Mammary epithelial cell (primary cell): ENCODE data around the gene FAM83C.

ENCODE experiments used
- EZH2 ChIP-seq: IDR thresholded peaks from 2 replicates; pipeline ENCODE4 v1.6.1; 2012; ENCODE audit warnings: low read length, inconsistent platforms, borderline replicate concordance
- TF ChIP-seq, protein P1 (sequence below), 2 donors: IDR thresholded peaks in 1 of 2; conservative IDR thresholded peaks in 1 of 2; 2 replicates each; pipeline ENCODE4 v1.5.1; 2011 to 2012; ENCODE audit warnings: inconsistent platforms in 2 of 2, low read length in 2 of 2, mild to moderate bottlenecking in 2 of 2, control low read depth in 1 of 2, low read depth in 1 of 2; ENCODE audit not compliant: insufficient read depth in 1 of 2; ENCODE audit errors: extremely low read depth in 1 of 2

DNA sequence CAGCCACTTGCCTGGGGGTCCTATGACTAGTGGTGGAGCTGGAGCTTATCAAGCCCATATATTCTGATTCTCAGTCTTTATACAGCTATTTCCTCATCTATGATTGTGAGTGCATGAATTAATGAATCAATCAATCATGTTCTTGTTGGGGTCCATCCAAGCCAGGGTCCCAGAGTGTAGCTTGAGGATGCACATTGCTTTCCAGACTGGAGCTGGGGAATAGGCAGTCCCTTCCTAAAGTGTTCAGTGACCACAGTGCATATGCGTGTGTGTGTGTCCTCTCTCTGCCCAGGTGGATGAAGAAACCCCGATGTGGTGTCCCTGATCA, 40.6 kb downstream of the FAM83C start:
- TF ChIP-seq, protein P1, sequence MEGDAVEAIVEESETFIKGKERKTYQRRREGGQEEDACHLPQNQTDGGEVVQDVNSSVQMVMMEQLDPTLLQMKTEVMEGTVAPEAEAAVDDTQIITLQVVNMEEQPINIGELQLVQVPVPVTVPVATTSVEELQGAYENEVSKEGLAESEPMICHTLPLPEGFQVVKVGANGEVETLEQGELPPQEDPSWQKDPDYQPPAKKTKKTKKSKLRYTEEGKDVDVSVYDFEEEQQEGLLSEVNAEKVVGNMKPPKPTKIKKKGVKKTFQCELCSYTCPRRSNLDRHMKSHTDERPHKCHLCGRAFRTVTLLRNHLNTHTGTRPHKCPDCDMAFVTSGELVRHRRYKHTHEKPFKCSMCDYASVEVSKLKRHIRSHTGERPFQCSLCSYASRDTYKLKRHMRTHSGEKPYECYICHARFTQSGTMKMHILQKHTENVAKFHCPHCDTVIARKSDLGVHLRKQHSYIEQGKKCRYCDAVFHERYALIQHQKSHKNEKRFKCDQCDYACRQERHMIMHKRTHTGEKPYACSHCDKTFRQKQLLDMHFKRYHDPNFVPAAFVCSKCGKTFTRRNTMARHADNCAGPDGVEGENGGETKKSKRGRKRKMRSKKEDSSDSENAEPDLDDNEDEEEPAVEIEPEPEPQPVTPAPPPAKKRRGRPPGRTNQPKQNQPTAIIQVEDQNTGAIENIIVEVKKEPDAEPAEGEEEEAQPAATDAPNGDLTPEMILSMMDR (conservative IDR thresholded peaks at IDR 0.05 in 1 of 2, IDR thresholded peaks at IDR 0.05 in 1 of 2; ENCODE audit: extremely low read depth in 1 of 2, insufficient read depth in 1 of 2, low read depth in 1 of 2, low read length in 2 of 2), result no peak
- no peak for TF ChIP-seq EZH2
